GM12873 (cell line): ENCODE data around the gene GNG12.

Source experiments
- TF ChIP-seq, protein P1 (sequence below): IDR thresholded peaks from 2 replicates; pipeline ENCODE4 v1.5.1; 2012; ENCODE audit warnings: low read depth, mild to moderate bottlenecking, moderate library complexity, low read length, control low read depth; ENCODE audit not compliant: insufficient read depth; ENCODE audit errors: missing control alignments

Gene GNG12

DNA sequence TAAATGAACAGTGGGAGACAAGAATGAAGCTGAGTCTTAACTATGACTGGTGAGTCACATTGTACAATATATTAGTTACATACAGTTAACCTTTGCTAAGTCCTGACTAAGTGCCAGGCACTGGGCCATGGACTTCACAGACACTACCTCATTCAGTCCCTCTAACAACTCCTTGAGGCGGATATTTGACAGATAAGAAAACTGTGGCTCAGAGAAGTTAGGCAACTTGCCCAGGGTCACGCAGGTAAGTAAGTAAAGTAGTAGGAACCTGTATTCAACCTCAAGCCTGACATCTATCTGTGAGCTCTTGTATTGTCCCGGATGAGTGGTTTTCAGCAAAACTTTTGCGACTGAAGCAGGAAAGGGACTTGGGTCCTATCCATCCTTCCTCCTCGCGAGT is 62.1 kb downstream of the GNG12 start:
- TF ChIP-seq, protein P1, sequence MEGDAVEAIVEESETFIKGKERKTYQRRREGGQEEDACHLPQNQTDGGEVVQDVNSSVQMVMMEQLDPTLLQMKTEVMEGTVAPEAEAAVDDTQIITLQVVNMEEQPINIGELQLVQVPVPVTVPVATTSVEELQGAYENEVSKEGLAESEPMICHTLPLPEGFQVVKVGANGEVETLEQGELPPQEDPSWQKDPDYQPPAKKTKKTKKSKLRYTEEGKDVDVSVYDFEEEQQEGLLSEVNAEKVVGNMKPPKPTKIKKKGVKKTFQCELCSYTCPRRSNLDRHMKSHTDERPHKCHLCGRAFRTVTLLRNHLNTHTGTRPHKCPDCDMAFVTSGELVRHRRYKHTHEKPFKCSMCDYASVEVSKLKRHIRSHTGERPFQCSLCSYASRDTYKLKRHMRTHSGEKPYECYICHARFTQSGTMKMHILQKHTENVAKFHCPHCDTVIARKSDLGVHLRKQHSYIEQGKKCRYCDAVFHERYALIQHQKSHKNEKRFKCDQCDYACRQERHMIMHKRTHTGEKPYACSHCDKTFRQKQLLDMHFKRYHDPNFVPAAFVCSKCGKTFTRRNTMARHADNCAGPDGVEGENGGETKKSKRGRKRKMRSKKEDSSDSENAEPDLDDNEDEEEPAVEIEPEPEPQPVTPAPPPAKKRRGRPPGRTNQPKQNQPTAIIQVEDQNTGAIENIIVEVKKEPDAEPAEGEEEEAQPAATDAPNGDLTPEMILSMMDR, result peak; percentile 41

DNA sequence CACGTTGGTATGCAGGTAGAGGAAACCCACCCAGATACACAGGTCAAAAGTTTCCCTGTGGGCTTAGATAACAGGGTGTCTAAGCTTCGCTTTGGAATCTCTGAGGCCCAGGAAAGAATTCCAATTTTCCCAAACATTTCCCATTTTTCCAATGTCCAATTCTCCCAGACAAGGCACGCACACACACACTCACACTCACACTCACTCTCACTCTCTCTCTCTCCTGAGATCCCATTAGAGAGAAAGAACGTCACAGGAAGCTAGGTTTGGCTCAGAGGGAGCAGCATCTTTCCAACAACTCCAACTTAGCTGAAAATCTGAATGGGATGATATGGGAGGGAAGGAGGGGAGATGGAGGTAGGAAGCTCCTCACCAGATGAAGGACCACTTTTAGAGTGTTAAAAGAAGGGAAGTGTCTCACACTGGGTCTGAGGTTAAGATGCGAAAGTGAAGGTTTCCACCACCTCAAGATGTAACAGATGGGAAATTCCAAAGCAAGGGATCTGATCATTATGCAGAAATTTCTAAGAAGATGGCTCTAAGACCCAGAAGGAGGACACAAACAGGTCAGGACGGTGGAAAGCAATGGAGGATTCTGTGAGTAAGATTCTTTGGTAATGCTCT is 63.5 kb downstream of the GNG12 start:
- TF ChIP-seq, protein P1, result no peak

DNA sequence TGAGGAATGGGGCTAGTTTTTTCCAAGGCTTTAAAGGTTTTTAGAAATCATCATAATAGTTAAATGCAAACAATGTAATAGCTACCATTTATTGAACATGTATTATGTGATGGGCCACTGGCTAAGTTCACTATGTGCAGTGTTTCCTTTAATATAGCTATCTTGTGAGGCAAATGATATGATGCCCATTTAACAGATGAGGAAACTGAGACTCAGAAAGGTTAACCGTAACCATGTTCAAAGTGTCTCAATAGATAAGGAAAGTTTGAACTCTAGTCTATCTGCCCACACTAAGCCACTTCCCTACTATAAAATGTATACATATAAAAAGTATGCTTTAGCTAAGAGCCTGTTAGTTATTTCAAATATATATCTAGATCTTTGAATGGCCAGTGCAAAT is 64.8 kb downstream of the GNG12 start:
- TF ChIP-seq, protein P1, result no peak

DNA sequence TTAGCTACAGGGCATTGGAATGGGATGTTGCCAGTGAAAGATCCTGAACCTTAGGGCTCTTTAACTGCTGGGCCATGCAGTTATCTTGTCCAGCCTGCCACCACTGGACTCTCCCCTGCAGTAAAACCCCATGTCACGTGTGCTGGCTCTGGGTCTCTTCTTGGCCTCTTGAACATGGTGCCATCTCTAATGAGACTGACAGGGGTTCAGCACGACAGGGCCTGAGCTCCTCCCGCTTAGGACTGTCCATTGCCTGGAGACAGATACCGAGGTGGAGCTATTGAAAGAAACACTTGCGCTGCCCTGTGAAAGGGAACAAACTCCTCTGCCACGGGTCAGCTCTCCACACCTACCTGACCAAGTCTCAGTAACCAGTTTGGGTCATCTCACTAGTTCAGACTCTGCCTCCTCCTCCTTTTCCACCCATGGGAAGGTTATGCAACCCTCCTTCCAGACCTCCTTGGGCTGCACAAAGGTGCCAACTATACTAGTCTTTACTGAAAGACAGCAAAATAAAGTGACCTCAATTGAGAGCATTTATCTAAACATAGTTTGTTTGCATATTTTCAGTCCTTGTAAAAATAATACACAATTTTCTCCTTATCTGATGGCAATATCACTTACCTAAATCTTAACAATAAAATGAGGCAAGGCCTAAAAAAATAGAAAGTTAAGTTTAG is 66.0 kb downstream of the GNG12 start:
- TF ChIP-seq, protein P1, result no peak

DNA sequence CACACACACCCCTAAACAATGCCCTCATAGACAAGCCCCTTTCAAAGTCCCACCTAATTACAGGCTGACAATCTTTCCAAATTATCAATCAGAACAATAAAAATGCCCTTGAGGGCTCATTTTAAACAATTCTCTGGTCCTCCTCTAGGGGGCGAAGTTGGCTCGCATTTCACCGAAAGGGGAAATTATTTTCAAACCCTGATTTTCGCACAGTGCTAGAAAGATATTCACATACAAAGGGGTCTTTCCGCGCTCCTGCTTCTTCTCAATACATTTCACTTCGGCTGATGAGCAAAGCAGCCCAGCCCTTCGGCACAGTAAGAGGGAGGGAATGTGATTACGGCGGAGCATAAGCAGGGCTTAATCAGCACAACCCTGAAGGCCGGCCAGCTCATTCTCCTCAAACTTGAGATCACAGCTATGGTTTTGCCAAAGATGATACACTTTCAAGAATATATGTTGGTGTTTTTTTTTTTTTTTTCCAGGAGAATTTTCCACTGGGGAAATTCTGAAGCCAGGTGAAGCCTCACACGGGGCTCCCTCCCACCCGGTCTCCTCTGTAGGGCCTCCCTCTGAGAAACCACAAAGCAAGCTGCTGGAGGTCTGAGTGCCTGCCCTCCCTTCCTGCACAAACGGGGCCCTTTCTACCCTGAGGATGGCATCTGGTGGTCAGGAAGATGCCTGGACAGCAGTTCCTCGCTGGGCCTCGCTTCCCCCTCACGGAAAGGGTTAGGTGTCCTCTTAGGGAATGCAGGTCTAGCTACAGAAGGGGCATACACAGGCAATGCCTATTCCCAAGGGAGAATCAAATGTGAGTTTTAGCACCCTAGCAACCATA is 66.9 kb downstream of the GNG12 start:
- TF ChIP-seq, protein P1, result peak; percentile 71

DNA sequence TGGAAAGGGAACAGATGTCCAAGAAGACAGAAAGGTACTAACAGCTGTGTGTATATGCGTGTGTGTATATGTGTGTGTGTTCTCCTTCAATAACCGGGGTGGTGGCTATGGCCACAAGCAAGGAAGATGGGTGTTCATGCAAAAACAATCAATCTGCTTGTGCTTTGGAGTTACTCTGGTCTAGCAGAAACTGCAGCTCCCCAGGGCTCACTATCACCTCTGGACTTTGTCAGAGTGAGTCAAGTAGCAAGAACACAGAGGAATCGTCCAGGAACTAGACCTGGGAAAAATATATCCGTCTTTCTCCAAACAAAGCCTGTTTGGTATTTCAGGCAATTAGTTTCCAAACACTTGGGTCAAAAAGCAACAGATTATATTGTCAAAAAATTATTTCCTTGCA is 68.6 kb downstream of the GNG12 start:
- TF ChIP-seq, protein P1, result no peak

DNA sequence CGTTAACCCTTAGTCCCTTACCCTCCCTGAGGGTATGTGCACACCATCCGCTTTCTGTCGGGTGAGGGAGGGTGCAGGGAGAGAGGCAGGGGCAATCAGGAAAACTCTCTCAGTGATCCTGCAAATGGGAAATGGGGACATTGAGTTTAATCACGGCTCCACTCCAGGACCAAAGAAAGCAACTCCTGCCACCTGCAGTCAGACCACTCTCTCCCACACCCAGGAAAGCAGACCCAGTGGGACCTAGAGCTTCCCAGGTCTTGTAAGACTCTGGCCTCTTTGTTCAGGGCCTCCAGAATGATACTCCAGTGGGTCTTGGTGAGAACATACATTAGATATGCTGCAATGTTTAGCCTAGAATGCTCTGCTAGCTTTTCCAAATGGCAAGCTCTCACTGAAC is 71.5 kb downstream of the GNG12 start:
- TF ChIP-seq, protein P1, result no peak
